NCI-H1105 (cell line): ENCODE measurements around the gene FBLN1.

Source experiments
- DNase-seq: peaks from one replicate; lab custom pipeline; 2025; lab: John Stamatoyannopoulos, UW

Gene FBLN1

DNA sequence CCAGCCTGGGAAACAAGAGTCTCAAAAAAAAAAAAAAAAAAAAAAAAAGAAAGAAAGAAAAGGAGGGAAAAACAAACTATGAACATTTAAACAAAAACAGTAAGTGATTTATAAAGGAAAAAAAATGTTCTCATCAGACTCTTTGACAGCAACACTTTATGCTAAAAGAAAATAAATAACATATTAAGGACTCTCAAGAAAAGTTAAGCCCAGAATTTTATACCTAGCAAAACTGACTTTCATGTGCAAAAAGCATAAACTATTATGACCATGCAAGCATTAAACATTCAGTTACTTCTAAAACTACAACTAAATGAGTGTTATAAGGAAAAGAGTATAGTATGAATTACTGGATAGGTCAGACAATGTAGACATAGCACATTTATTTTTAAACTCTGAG lies 68.4 kb downstream of the FBLN1 start:
- no peak for DNase-seq

DNA sequence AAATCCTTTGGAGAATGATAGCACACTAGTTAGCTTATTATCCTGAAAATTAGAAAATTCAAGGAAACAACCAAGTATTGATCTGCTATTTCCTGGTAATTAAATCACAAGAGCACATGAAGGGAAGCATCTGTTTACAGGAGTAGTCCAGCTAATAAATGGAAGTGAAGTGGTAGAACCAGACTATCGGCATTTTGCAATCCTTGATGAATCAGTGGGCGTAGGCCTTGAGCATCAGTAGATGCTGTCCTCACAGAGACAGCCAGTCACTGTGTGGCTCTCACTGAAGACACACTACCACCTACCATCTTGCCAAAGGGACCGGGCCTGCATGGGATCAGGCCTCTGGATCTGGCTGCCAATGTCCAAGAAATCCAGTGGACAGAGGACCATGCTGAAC lies 69.8 kb downstream of the FBLN1 start:
- DNase-seq = no peak

- no peak for DNase-seq
These were observed 71.5 kb downstream of the FBLN1 start for GRCh38 chr22:45574069-45574703.

DNA sequence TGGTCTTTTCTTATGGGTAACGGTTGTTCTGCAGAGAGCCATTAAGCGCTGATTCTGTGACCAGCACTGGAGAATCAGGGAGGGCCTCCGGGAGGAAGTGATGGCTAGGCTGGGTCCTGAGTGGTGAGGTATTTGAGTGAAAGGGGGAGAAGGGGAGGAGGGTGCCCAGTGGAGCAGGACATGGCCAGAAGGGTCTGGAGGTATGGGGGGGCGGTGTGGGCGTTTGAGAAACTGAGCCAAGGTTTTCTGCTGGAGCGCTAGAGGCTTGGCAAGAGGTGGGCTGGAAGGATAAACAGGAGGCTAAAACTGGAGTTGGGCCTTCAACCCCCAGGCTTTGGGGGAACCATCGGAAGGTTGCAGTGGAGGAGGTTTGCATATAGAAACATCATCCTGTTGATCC lies 72.5 kb downstream of the FBLN1 start:
- DNase-seq = no peak

GRCh38 chr22:45575607-45576272 lies 73.1 kb downstream of the FBLN1 start:
- DNase-seq = no peak

- DNase-seq = no peak
These were observed 73.6 kb downstream of the FBLN1 start for GRCh38 chr22:45576273-45576625.

GRCh38 chr22:45576730-45577464 lies 74.2 kb downstream of the FBLN1 start:
- DNase-seq = no peak

GRCh38 chr22:45577746-45578523 lies 75.3 kb downstream of the FBLN1 start:
- peak; percentile 79 for DNase-seq

- no peak for DNase-seq
These were observed 76.0 kb downstream of the FBLN1 start for GRCh38 chr22:45578524-45579147.

DNA sequence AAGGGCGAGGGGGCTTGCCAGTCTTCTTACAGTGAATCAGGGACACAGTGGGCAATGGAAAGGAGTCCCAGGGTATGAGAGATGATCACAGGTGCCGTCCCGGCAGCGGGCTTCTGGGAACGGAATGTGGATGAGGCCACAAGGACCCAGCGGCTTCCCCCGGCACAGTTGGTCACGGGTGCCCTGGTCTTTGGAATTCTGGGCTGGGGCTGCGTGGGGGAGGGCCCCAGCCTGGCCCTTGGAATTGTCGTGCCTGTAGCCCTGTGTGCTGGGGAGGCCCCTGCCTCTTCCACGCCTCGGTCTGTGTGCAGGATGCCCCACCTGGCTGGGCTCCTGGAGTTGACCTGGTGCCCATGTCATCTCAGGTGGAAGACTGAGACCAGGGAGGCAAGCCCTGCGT lies 76.6 kb downstream of the FBLN1 start:
- no peak for DNase-seq

GRCh38 chr22:45579806-45580725 lies 77.4 kb downstream of the FBLN1 start:
- no peak for DNase-seq

DNA sequence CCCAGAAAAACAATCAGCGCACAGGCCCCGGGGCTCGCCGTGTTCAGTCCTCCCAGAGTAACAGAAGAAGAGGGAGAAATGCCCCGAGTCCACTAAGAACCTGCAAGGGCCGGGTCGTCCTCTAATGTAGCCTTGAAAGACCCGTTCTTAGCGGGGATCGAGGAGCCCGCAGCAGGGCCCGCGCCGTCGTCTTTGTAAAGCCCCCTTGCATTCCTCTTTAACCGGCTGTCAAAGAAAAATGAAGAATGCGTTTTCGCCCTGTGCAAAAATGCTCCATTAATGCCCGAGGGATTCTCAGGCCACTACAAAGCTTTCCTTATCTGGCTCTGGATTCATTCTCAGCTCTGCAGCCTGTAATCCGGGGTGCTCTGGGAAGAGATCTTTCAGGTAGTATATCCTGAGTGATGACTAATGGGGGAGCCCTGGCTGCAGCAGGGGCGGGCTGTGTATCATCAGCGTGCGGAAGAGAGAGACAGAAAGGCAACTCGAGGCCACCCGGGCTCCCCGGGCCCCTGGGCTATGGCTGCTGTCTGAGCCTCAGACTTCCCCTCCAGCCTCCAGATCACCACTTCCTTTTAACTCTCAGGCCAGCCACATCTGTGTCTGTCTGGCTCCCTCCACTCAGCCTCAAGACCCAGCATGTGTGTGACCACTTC lies 78.2 kb downstream of the FBLN1 start:
- no peak for DNase-seq

DNA sequence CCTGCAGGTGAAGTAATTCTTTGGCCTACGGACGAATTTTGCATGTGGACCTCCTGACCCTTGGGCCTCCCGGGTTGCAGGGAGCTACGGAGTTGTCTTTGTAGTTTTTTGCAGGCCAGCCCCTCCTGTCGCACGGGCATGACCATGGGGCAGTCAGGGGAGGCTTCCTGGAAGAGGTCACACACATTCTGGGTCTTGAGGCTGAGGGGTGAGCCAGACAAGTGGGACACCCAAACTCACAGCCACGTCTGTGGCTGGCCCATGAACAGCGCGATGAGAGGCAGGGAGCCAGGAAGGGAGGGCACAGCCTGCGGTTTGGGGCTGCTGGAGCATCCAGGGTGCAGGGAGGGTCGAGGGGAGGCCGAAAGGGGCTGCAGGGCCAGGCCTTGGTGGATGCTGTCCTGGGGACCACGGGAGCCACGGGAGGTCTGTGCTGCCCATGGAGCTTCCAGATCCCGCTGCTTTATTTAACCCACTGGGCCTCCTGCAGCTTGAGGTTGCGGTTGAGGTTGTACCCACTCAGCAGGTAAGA lies 78.9 kb downstream of the FBLN1 start:
- no peak for DNase-seq

GRCh38 chr22:45582236-45582954 lies 79.7 kb downstream of the FBLN1 start:
- no peak for DNase-seq

DNA sequence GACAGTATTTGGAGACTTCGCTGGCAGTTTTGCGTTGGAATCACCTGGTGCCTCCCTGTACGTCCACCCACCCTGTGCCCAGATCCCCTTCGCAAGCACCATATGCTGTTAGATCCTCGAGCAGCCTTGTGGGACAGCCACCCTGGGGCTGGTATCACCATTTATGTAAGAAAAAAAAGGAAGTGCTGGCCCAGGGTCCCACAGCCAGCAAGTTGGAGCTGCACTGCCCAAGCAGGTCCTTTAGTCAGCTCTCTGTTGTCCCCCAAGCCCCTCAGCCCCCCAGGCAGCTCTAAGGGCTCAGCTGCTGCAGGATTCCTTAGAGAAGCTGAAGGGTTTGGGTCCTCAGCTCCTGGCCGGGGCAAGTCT lies 80.3 kb downstream of the FBLN1 start:
- no peak for DNase-seq

DNA sequence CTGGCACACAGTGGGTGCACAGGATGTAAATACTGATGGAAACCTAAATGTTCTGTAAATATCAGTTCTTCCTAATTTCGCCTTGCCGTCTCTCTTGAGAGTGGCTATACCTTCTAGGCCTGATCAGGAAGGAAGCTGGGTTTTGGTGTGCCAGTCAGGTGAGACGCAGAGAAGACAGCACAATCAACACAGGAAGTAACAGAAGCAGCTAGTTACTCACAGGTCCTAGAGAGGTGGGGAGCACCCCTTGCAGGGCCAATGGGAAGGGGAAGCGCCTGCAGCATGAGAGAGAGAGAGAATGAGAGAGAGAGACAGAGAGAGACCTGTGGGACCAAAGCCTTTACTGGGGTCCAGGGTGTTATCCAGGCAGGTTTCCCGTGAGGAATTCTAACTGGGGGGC lies 80.8 kb downstream of the FBLN1 start:
- no peak for DNase-seq

- no peak for DNase-seq
These were observed 81.5 kb downstream of the FBLN1 start for GRCh38 chr22:45584121-45584570.

DNA sequence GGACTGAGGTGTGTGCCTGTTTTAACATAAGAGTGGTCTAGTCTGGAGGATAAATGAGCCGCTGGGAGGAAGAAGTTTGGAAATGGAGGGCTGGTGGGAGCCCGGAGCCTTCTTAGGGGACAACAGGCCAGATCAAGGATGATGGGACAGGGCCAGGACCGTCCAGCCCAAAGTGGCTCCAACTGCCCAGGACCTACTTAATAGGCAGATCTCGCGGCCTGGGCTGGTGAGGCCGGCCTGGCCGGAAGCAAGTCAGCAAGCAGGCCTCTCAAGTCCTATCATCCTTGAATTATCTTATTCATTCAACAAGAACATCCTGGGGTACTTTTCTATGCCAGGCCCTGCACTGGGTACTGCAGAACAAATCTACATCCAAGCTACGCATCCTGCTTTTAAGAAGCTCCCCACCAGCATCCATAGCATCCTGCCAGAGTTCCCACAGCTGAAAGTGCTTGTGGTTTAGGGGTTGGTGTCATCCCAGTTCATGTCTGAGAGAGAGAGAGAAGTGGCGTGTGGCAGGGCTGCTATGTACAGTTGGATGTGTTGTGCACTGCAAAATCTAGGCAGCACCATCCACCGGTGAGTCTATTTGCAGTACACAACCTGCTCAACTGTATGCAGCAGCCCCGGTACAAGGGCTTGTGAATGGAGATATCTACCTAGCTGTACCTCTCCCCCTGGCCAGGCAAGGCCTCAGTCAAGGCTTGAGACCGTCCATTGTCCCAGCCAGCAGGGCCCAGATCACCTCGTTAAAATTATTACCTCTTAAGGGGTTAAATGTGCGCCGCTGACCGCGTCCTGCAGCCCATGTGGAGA lies 82.1 kb downstream of the FBLN1 start:
- DNase-seq = no peak

- DNase-seq = no peak
These were observed 82.7 kb downstream of the FBLN1 start for GRCh38 chr22:45585437-45585755.
